PC-9 (cell line): ENCODE data around the gene PLPP3.
"Not testable (repeated sequence)": the region's sequence is repeated elsewhere in the genome, so short reads cannot be mapped to it uniquely, and the experiment has no call there.

Experiments used
- CTCF ChIP-seq: fragments of 200-600 bp; sonication (generic); conservative IDR thresholded peaks from 2 replicates; pipeline ENCODE4 v1.6.1; 2017; ENCODE audit warnings: mixed run types, antibody characterized with exemption, mild to moderate bottlenecking, moderate library complexity
- EZH2 ChIP-seq: fragments of 200-600 bp; sonication (generic); IDR thresholded peaks from 2 replicates; pipeline ENCODE4 v1.8.0; 2017; ENCODE audit warnings: antibody characterized with exemption, low read depth

GRCh38 chr1:56610097-56610496 lies 30.7 kb upstream of the PLPP3 start:
- not testable (repeated sequence) for TF ChIP-seq CTCF, EZH2
